H9 (cell line): ENCODE results near the gene LARP4B. TPM values are rescaled to one million over a fixed set of nuclear protein-coding genes. Genes with fewer than 3 reads are reported as not detected.

Source experiments
- DNase-seq: peaks from one replicate; pipeline ENCODE4 v3.0.0-alpha.2; 2017
- H2AFZ ChIP-seq: one replicate; pipeline ENCODE4 v1.6.1; 2013; ENCODE audit warnings: mild to moderate bottlenecking, low read length, control low read depth, moderate library complexity
- H2AK5ac ChIP-seq: 2 replicates; pipeline ENCODE4 v1.6.1; 2013; ENCODE audit warnings: low read length, control low read depth, mixed read lengths; ENCODE audit not compliant: insufficient read length
- H2BK120ac ChIP-seq: one replicate; pipeline ENCODE4 v1.6.1; 2013; ENCODE audit warnings: low read depth, mild to moderate bottlenecking, low read length, control low read depth, inconsistent platforms; ENCODE audit not compliant: poor library complexity, severe bottlenecking
- H2BK12ac ChIP-seq: 2 replicates; pipeline ENCODE4 v1.6.1; 2013; ENCODE audit warnings: low read length, control low read depth, mixed read lengths, low read depth; ENCODE audit not compliant: insufficient read length
- H2BK15ac ChIP-seq: 2 replicates; pipeline ENCODE4 v1.6.1; 2013; ENCODE audit warnings: low read depth, low read length, control low read depth
- H2BK20ac ChIP-seq: one replicate; pipeline ENCODE4 v1.6.1; 2013; ENCODE audit warnings: low read depth, mild to moderate bottlenecking, low read length, control low read depth, inconsistent platforms; ENCODE audit not compliant: poor library complexity, severe bottlenecking
- H2BK5ac ChIP-seq: 2 replicates; pipeline ENCODE4 v1.6.1; 2013; ENCODE audit warnings: low read length, control low read depth, mixed read lengths; ENCODE audit not compliant: insufficient read length
- H3K14ac ChIP-seq: 2 replicates; pipeline ENCODE4 v1.6.1; 2013; ENCODE audit warnings: low read length, control low read depth; ENCODE audit not compliant: insufficient read depth
- H3K18ac ChIP-seq: 2 replicates; pipeline ENCODE4 v1.6.1; 2013; ENCODE audit warnings: low read depth, mild to moderate bottlenecking, mixed read lengths, low read length, control low read depth; ENCODE audit not compliant: insufficient read length
- H3K23ac ChIP-seq: 2 replicates; pipeline ENCODE4 v1.6.1; 2013; ENCODE audit warnings: low read length, control low read depth, mixed read lengths, low read depth; ENCODE audit not compliant: insufficient read length
- H3K23me2 ChIP-seq: 2 replicates; pipeline ENCODE4 v1.6.1; 2013; ENCODE audit warnings: low read depth, mild to moderate bottlenecking, mixed read lengths, low read length, control low read depth; ENCODE audit not compliant: insufficient read length, poor library complexity, severe bottlenecking
- H3K27ac ChIP-seq: 2 replicates; pipeline ENCODE4 v1.5.1; 2013; ENCODE audit warnings: low read length, control low read depth, mixed read lengths, low read depth; ENCODE audit not compliant: insufficient read length
- H3K27me3 ChIP-seq: 2 replicates; pipeline ENCODE4 v1.6.1; 2013; ENCODE audit warnings: low read length, control low read depth, inconsistent platforms; ENCODE audit not compliant: insufficient read depth
- H3K4ac ChIP-seq: 2 replicates; pipeline ENCODE4 v1.6.1; 2013; ENCODE audit warnings: low read depth, mild to moderate bottlenecking, control low read depth, inconsistent platforms, low read length, moderate library complexity
- H3K4me1 ChIP-seq: 2 replicates; pipeline ENCODE4 v1.6.1; 2013; ENCODE audit warnings: low read length, control low read depth, inconsistent platforms; ENCODE audit not compliant: insufficient read depth
- H3K4me2 ChIP-seq: 2 replicates; pipeline ENCODE4 v1.6.1; 2013; ENCODE audit warnings: low read length, control low read depth, mixed read lengths; ENCODE audit not compliant: insufficient read length, insufficient read depth
- H3K56ac ChIP-seq: 2 replicates; pipeline ENCODE4 v1.6.1; 2013; ENCODE audit warnings: low read depth, mild to moderate bottlenecking, mixed read lengths, low read length, control low read depth; ENCODE audit not compliant: insufficient read length
- H3K79me1 ChIP-seq: 2 replicates; pipeline ENCODE4 v1.6.1; 2013; ENCODE audit warnings: low read depth, mild to moderate bottlenecking, moderate library complexity, low read length, control low read depth, inconsistent platforms; ENCODE audit not compliant: insufficient read depth, poor library complexity, severe bottlenecking
- H3K79me2 ChIP-seq: 2 replicates; pipeline ENCODE4 v1.6.1; 2013; ENCODE audit warnings: low read length, control low read depth, inconsistent platforms; ENCODE audit not compliant: insufficient read depth
- H3K9ac ChIP-seq: 2 replicates; pipeline ENCODE4 v1.6.1; 2013; ENCODE audit warnings: low read length, control low read depth, mixed read lengths; ENCODE audit not compliant: insufficient read length; ENCODE audit errors: extremely low read depth
- H3K9me3 ChIP-seq: one replicate; pipeline ENCODE4 v1.6.1; 2013; ENCODE audit warnings: low read depth, low read length, inconsistent platforms; ENCODE audit not compliant: control insufficient read depth
- H3T11ph ChIP-seq: one replicate; pipeline ENCODE4 v1.6.1; 2013; ENCODE audit warnings: mild to moderate bottlenecking, low read length, control low read depth, inconsistent platforms
- H4K20me1 ChIP-seq: one replicate; pipeline ENCODE4 v1.6.1; 2013; ENCODE audit not compliant: control insufficient read depth, insufficient read length, insufficient read depth
- H4K5ac ChIP-seq: 2 replicates; pipeline ENCODE4 v1.6.1; 2013; ENCODE audit warnings: low read depth, mild to moderate bottlenecking, mixed read lengths, low read length, control low read depth; ENCODE audit not compliant: insufficient read length
- H4K8ac ChIP-seq: replicated peaks from 2 replicates; pipeline ENCODE4 v1.6.1; 2013; ENCODE audit warnings: low read length, control low read depth, mixed read lengths, low read depth; ENCODE audit not compliant: insufficient read length
- H4K91ac ChIP-seq: 2 replicates; pipeline ENCODE4 v1.6.1; 2013; ENCODE audit warnings: low read depth, mild to moderate bottlenecking, moderate library complexity, mixed read lengths, low read length, control low read depth; ENCODE audit not compliant: insufficient read length
- H3K27ac Mint-ChIP-seq, 3 experiments: 2 replicates in 2 of 3; 3 replicates in 1 of 3; pipeline ENCODE4 v1.8.0; 2020 to 2021; ENCODE audit warnings: mixed read lengths in 3 of 3, mild to moderate bottlenecking in 1 of 3, moderate library complexity in 1 of 3
- H3K27me3 Mint-ChIP-seq: 2 replicates; pipeline ENCODE4 v1.8.0; 2021; ENCODE audit warnings: low read depth, mild to moderate bottlenecking, moderate library complexity, mixed read lengths
- H3K36me3 Mint-ChIP-seq, 3 experiments: 2 replicates in 2 of 3; 3 replicates in 1 of 3; pipeline ENCODE4 v1.8.0; 2020 to 2021; ENCODE audit warnings: low read depth in 3 of 3, mixed read lengths in 3 of 3; ENCODE audit not compliant: insufficient read depth in 1 of 3
- H3K4me1 Mint-ChIP-seq, 2 experiments: 2 replicates each; pipeline ENCODE4 v1.8.0; 2020; ENCODE audit warnings: mixed read lengths in 2 of 2
- H3K4me3 Mint-ChIP-seq, 2 experiments: 2 replicates in 1 of 2; 3 replicates in 1 of 2; pipeline ENCODE4 v1.8.0; 2020 to 2021; ENCODE audit warnings: mild to moderate bottlenecking in 2 of 2, mixed read lengths in 2 of 2, moderate library complexity in 1 of 2
- H3K9me3 Mint-ChIP-seq, 2 experiments: 2 replicates in 1 of 2; 3 replicates in 1 of 2; pipeline ENCODE4 v1.8.0; 2020; ENCODE audit warnings: mild to moderate bottlenecking in 2 of 2, mixed read lengths in 2 of 2, moderate library complexity in 1 of 2
- WGBS: extraction: QIAGEN DNeasy Blood & Tissue Kit; methylation state at CpG from one replicate; pipeline ENCODE4 v1.1.7; 2013; ENCODE audit warnings: missing lambda C conversion rate, low lambda C conversion rate, mixed read lengths; ENCODE audit not compliant: insufficient read length; ENCODE audit errors: extremely low coverage; 5-methylcytosine and 5-hydroxymethylcytosine counted together
- total RNA-seq: library from RNA; stranded (reverse); gene quantifications from 2 replicates; pipeline ENCODE4 v1.2.1, GENCODE V29; 2021
- TF ChIP-seq, protein P1 (sequence below): fragments of 200-600 bp; sonication (generic); conservative IDR thresholded peaks from 3 replicates; pipeline ENCODE4 v1.8.0; 2021; ENCODE audit warnings: antibody characterized with exemption, mild to moderate bottlenecking

Gene LARP4B
- total RNA-seq, 1 experiment from 2014 or later, result 88.9 TPM

DNA sequence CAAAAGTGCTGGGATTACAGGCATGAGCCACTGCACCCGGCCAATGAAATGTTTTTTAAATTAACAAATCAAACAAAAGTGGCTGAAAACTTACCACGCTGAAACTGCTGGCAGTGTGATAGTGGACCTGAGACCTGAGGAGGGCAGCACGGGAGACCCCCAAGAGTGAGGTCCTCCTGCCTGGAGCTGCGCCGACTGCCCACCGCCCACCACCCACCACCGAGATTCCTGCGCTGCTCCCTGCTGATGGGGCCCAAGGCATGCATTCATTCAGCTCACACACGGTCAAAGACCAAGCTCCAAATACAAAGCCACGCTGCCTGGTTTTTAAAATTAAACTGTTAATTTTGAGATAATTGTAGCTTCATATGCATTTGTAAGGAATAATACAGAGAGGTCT, 16.4 kb upstream of the LARP4B start:
- Histone ChIP-seq H4K5ac (no peak overlapping the region), H2BK120ac (no peak overlapping the region), H2AFZ (no peak overlapping the region), H3K23ac (no peak overlapping the region), H4K8ac (no peak overlapping the region), H3K9ac (no peak overlapping the region), H3K18ac (no peak overlapping the region), H3T11ph (no peak overlapping the region), H2BK5ac (no peak overlapping the region), H3K56ac (no peak overlapping the region), H3K4me1 (no peaks in the 10 kb centered on the region), H3K4ac (no peak overlapping the region), H3K27ac (no peak overlapping the region), H3K14ac (no peak overlapping the region), H2BK15ac (no peak overlapping the region), H2BK20ac (no peak overlapping the region), H4K91ac (no peak overlapping the region), H2BK12ac (no peak overlapping the region), H4K20me1 (no peaks in the 10 kb centered on the region), H3K23me2 (no peaks in the 10 kb centered on the region), H3K79me1 (no peaks in the 10 kb centered on the region), H3K9me3 (no peaks in the 10 kb centered on the region), H3K4me2 (no peak overlapping the region), H3K27me3 (no peaks in the 10 kb centered on the region), H2AK5ac (no peak overlapping the region), H3K79me2 (no peaks in the 10 kb centered on the region)
- DNase-seq, result no peak
- Mint-ChIP-seq H3K4me3 (no peak overlapping the region), H3K27me3 (peaks cover 20% of the 10 kb centered on the region), H3K27ac (no peak overlapping the region), H3K36me3 (no peaks in the 10 kb centered on the region), H3K9me3 (no peaks in the 10 kb centered on the region), H3K4me1 (peaks cover 10% of the 10 kb centered on the region in 2 experiments)
- TF ChIP-seq, protein P1, sequence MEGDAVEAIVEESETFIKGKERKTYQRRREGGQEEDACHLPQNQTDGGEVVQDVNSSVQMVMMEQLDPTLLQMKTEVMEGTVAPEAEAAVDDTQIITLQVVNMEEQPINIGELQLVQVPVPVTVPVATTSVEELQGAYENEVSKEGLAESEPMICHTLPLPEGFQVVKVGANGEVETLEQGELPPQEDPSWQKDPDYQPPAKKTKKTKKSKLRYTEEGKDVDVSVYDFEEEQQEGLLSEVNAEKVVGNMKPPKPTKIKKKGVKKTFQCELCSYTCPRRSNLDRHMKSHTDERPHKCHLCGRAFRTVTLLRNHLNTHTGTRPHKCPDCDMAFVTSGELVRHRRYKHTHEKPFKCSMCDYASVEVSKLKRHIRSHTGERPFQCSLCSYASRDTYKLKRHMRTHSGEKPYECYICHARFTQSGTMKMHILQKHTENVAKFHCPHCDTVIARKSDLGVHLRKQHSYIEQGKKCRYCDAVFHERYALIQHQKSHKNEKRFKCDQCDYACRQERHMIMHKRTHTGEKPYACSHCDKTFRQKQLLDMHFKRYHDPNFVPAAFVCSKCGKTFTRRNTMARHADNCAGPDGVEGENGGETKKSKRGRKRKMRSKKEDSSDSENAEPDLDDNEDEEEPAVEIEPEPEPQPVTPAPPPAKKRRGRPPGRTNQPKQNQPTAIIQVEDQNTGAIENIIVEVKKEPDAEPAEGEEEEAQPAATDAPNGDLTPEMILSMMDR, result no peak
- no CpG with 5 or more reads among the region's 10 CpGs for WGBS
